Nephron (organoid): ENCODE data around the gene GATA1.
A peak's percentile ranks its signal among the peaks of the same experiment; 100 is the strongest.

ENCODE experiments used
- H3K27ac Mint-ChIP-seq, 3 experiments: 2 replicates each; pipeline ENCODE4 v1.8.0; 2020; ENCODE audit warnings: mixed read lengths in 3 of 3, mild to moderate bottlenecking in 2 of 3, moderate library complexity in 1 of 3
- H3K27me3 Mint-ChIP-seq: 2 replicates; pipeline ENCODE4 v1.8.0; 2021; ENCODE audit warnings: low read depth, mild to moderate bottlenecking, moderate library complexity, mixed read lengths
- H3K36me3 Mint-ChIP-seq: 2 replicates; pipeline ENCODE4 v1.8.0; 2020; ENCODE audit warnings: low read depth, mixed read lengths
- H3K4me1 Mint-ChIP-seq: 2 replicates; pipeline ENCODE4 v1.8.0; 2020; ENCODE audit warnings: mixed read lengths
- H3K4me3 Mint-ChIP-seq, 3 experiments: 2 replicates each; pipeline ENCODE4 v1.8.0; 2020; ENCODE audit warnings: mild to moderate bottlenecking in 3 of 3, mixed read lengths in 3 of 3, moderate library complexity in 2 of 3
- H3K9me3 Mint-ChIP-seq: 2 replicates; pipeline ENCODE4 v1.8.0; 2020; ENCODE audit warnings: mixed read lengths
- CTCF ChIP-seq, 3 experiments: fragments of 200-600 bp; sonication (generic); IDR thresholded peaks; one replicate each; pipeline ENCODE4 v1.5.0; 2021; ENCODE audit warnings: antibody characterized with exemption in 3 of 3; ENCODE audit not compliant: unreplicated experiment in 3 of 3

The GATA1 gene

GRCh38 chrX:48786341-48786800 is at the start of gene GATA1:
Gene GATA1, plus strand, starts transcription at chrX:48786590. Its CDS starts 4,520 bp downstream, at chrX:48791110.
- H3K9me3 Mint-ChIP-seq = peaks cover 21% of the 10 kb centered on the region
- H3K27ac Mint-ChIP-seq = no peak within 1 kb of the TSS
- TF ChIP-seq CTCF (IDR thresholded peaks at IDR 0.05; ENCODE audit: unreplicated experiment in 3 of 3) = no peak
- peaks cover 4% of the 10 kb centered on the region for H3K27me3 Mint-ChIP-seq
- H3K4me1 Mint-ChIP-seq = no peaks in the 10 kb centered on the region
- no peaks in the 10 kb centered on the region for H3K36me3 Mint-ChIP-seq
- H3K4me3 Mint-ChIP-seq = no peak within 1 kb of the TSS

GRCh38 chrX:48736878-48737212 is 49.5 kb upstream of the GATA1 start:
- Mint-ChIP-seq H3K36me3 (peaks cover 4% of the 10 kb centered on the region), H3K4me1 (peaks cover 11% of the 10 kb centered on the region), H3K27ac (peak overlapping the region; percentile 99 to 100 (median 100)), H3K27me3 (no peaks in the 10 kb centered on the region), H3K9me3 (peaks cover 10% of the 10 kb centered on the region), H3K4me3 (peak overlapping the region; percentile 87 to 95 (median 92))
- no peak for TF ChIP-seq CTCF (IDR thresholded peaks at IDR 0.05; ENCODE audit: unreplicated experiment in 3 of 3)

- H3K27me3 Mint-ChIP-seq = no peaks in the 10 kb centered on the region
- peaks cover 11% of the 10 kb centered on the region for H3K4me1 Mint-ChIP-seq
- H3K36me3 Mint-ChIP-seq = peaks cover 4% of the 10 kb centered on the region
- peak overlapping the region; percentile 87 to 95 (median 92) for H3K4me3 Mint-ChIP-seq
- H3K9me3 Mint-ChIP-seq = peaks cover 8% of the 10 kb centered on the region
- no peak for TF ChIP-seq CTCF (IDR thresholded peaks at IDR 0.05; ENCODE audit: unreplicated experiment in 3 of 3)
- H3K27ac Mint-ChIP-seq = peak overlapping the region; percentile 99 to 100 (median 100)
Measured at GRCh38 chrX:48737213-48737938, 49.0 kb upstream of the GATA1 start.

- TF ChIP-seq CTCF (IDR thresholded peaks at IDR 0.05; ENCODE audit: unreplicated experiment in 3 of 3) = no peak
- peaks cover 11% of the 10 kb centered on the region for H3K4me1 Mint-ChIP-seq
Measured at GRCh38 chrX:48737940-48738339, 48.5 kb upstream of the GATA1 start.

GRCh38 chrX:48741834-48742233 is 44.6 kb upstream of the GATA1 start:
- Mint-ChIP-seq H3K9me3 (peaks cover 5% of the 10 kb centered on the region), H3K27ac (no peak overlapping the region), H3K4me1 (peaks cover 5% of the 10 kb centered on the region), H3K36me3 (no peaks in the 10 kb centered on the region), H3K27me3 (no peaks in the 10 kb centered on the region), H3K4me3 (no peak overlapping the region)
- no peak for TF ChIP-seq CTCF (IDR thresholded peaks at IDR 0.05; ENCODE audit: unreplicated experiment in 3 of 3)

More at GRCh38 chrX:48737940-48738339, 48.5 kb upstream of the GATA1 start:
- peaks cover 7% of the 10 kb centered on the region for H3K9me3 Mint-ChIP-seq
- H3K27ac Mint-ChIP-seq = peak overlapping the region; percentile 99 to 100 (median 100)
- H3K4me3 Mint-ChIP-seq = peak overlapping the region; percentile 87 to 95 (median 92)
- H3K36me3 Mint-ChIP-seq = peaks cover 4% of the 10 kb centered on the region
- no peaks in the 10 kb centered on the region for H3K27me3 Mint-ChIP-seq

GRCh38 chrX:48745222-48745621 is 41.2 kb upstream of the GATA1 start:
- Mint-ChIP-seq H3K36me3 (no peaks in the 10 kb centered on the region), H3K4me1 (no peaks in the 10 kb centered on the region), H3K4me3 (no peak overlapping the region), H3K27me3 (peaks cover 3% of the 10 kb centered on the region), H3K9me3 (peaks cover 8% of the 10 kb centered on the region), H3K27ac (no peak overlapping the region)
- no peak for TF ChIP-seq CTCF (IDR thresholded peaks at IDR 0.05; ENCODE audit: unreplicated experiment in 3 of 3)
